ENCODE measurements around the gene TMPRSS4.

- no peak for TF ChIP-seq EZH2 (IDR thresholded peaks at IDR 0.05; ENCODE audit: insufficient read depth, poor library complexity, severe bottlenecking)
- TF ChIP-seq EZH2phosphoT487 (IDR thresholded peaks at IDR 0.05; ENCODE audit: insufficient read depth, low read depth): no peak
Measured at GRCh38 chr11:118098996-118099837, 22.3 kb downstream of the TMPRSS4 start.
